ENCODE measurements around the gene C22orf42.
"Not testable (repeated sequence)": the region's sequence is repeated elsewhere in the genome, so short reads cannot be mapped to it uniquely, and the experiment has no call there.

Gene C22orf42, protein sequence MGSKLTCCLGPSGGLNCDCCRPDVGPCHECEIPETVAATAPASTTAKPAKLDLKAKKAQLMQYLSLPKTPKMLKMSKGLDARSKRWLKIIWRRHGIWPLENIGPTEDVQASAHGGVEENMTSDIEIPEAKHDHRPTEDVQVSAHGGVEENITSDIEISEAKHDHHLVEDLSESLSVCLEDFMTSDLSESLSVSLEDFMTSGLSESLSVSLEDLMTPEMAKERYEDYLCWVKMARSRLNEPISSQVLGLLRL

GRCh38 chr22:32158712-32159533 is at the start of gene C22orf42:
Gene C22orf42 (minus strand): TSS chr22:32159303. CDS start chr22:32159215, 88 bp downstream.
- no peak for DNase-seq

- DNase-seq, result no peak
Observed at GRCh38 chr22:32208681-32209080, 49.6 kb upstream of the C22orf42 start.

DNA sequence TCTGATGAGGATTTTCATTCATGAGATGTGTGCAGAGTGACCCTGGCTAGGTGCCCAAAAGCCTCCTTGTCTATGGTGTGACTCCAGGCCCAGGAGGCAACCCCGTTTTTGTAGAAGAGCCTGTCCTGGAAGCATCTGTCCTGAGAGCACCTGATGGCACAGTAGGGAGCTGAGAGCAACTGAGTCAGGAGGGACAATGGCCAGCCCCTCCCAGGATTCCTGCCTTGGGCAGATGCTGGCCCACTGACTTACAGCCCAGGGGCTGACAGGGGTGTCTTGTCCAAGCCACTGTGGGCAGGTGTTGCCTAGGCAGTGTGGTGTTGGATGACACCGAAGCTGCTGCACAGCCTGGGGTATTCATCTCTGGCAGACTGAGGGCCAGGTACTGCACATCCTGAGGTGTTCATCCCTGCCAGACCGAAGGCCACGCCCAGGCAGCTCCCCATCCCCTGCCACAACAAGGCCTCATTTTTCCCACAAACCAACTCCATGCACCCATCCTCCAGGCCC is 48.9 kb upstream of the C22orf42 start:
- DNase-seq, result no peak

GRCh38 chr22:32206774-32207758 is 48.0 kb upstream of the C22orf42 start:
- peak in 2 of 58 donors; percentile 9 to 29 for DNase-seq

DNA sequence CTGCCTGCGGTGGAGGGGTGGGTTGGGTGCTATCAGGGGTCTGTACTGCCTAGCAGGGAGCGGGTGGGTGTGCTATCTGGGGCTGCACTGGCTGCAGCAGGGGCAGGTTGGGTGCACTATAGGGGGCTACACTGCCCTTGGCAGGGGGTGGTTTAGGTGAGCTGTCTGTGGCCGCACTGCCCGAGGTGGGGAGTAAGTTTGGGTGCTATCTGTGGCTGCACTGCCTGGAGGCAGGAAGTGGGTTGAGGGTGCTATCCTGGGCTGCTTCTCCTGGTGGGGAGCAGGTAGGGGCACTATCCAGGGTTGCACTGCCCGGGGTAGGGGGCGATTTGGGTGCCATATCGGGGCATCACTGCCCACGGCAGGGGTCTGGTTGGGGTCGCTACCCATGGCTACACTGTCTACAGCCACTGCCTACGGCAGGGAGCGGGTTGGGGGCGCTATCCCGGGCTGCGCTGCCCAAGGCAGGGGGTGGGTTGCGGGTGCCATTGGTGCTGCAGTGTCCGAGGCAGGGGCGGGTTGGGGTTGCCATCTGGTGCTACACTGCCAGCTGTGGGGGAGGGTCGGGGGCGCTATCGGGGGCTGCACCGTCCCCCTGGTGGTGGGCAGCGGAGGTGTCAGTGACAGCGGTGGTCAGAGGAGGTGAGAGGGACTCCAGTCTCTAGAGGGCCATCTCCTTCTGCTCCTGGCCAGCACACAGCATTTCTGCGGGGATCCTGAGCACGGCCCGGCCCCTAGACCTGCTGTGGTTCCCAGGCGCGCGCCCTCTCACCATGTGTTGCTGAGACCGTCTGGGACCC is 47.1 kb upstream of the C22orf42 start:
- no peak for DNase-seq

GRCh38 chr22:32204856-32205722 is 46.0 kb upstream of the C22orf42 start, which contains the start of gene RFPL2:
Gene RFPL2 (minus strand): TSS chr22:32205073. CDS start chr22:32202451, 2,622 bp downstream.
- peak in 31 of 58 donors; percentile 6 to 81 (median 38) for DNase-seq

GRCh38 chr22:32204040-32204855 is 45.1 kb upstream of the C22orf42 start:
- DNase-seq, result peak in 13 of 58 donors; percentile 13 to 69 (median 23)

DNA sequence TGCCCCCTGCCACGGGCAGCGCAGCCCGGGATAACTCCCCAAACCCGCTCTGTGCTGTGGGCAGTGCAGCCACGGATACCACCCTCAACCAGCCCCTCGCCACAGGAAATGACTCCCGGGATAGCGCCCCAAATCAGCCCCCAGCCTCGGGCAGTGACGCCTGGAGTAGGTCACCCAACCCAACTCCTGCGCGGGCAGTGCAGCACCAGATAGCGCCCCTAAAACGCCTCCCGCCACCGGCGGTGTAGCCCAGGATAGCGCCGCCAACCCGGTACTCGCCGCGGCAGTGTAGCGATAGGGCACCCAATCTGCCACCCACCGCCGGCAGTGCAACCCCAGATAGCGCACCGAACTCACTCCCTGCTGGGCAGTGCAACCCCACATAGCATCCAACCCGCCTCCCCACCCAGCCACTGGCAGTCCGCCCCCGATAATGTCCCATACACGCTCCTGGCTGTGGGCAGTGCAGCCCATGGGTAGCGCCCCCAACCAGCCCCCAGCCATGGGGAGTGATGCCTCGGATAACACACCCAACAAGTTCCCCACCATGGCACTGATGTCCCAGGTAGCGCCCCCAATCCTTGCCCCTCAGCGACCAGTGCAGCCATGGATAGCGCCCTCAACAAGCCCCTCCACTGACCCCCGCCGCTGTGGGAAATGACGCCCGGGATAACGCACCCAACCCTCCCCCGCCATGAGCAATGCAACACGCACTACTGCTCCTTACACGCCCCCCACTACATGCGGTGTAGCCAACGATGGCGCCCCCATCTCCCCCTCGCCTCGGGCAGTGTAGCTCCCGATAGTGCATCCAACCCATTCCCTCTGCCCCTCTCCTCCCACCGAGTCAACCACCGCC is 44.3 kb upstream of the C22orf42 start:
- DNase-seq, result peak in 2 of 58 donors; percentile 11 to 37

DNA sequence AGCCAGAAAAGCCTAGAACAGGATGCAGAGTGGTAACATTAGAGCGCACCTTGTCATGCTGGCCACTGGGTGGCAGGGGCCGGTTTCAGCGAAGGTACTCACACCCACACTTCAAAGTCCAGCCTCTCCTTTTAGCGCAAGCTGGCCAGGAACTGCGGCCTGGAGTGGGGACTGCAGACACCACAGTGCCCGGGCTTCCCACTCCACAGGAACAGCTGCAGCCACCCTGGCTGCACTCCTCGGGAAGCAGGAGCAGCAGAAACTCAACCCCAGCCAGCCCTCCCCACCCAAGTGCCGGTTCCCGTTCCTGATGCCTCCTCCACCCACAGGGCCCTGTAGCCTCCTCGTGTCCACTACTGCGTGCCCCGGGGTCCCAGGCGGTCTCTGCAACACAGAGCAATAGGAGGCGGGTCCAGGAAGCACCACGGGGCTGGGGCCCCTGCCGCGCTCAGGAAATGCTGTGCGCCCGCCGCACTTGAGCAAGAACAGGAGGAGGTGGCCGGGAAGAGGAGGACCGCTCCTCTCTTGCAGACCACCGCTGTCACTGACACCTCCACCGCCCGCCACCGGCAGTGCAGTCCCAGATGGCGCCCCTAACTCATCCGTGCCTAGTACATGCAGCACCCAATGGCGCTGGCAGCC is 43.6 kb upstream of the C22orf42 start:
- peak in 18 of 58 donors; percentile 8 to 35 (median 20) for DNase-seq

DNA sequence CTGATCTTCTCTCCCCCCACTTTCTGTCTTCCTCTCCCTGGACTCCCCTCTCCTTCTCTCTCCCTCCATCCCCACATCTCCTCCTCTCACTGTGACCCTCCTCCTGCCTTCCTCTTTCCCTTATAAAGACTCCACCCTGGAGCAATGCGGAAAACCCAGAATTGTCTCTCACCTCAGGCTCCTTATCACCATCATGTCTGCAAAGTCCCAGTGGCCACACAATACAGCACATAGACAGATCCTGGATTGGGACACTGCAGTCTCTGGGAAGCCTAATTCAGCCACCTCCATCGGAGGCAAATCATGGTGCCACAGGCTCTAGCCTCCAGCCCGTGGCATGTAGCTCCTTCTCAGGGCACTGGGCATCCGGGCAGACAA is 43.0 kb upstream of the C22orf42 start:
- no peak for DNase-seq

DNA sequence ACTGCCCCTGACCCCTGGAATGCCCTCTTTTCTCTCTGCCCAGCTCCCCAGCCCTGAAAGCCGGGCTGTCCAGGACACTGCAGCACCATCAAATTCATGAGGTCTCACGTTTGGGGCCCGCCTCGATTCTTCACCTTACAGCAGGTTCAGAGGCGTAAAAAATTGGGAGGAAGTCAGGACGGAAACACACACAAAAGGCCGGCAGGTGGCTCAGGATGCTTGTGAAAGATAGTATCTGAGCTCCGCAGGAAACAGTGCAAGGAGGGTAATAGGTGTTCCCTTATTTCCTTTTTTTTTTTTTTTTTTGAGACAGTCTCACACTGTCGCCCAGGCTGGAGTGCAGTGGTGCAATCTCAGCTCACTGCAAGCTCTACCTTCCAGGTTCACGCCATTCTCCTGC is 41.6 kb upstream of the C22orf42 start:
- DNase-seq, result no peak

DNA sequence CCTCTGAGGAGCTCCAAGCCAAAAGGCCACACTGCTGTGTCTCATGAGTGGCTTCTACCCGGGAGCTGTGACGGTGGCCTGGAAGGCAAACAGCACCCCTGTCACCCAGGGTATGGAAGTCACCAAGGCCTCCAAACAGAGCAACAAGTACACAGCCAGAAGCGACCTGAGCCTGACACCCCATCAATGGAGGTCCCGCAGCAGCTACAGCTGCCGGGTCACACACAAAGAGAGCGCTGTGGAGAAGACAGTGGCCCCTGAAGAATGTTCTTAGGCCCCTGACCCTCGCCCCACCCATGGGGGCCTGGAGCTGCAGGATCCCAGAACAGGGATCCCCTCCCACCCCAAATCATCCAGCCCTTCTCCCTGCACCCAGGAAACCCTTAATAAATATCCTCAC is 40.9 kb upstream of the C22orf42 start:
- no peak for DNase-seq

DNA sequence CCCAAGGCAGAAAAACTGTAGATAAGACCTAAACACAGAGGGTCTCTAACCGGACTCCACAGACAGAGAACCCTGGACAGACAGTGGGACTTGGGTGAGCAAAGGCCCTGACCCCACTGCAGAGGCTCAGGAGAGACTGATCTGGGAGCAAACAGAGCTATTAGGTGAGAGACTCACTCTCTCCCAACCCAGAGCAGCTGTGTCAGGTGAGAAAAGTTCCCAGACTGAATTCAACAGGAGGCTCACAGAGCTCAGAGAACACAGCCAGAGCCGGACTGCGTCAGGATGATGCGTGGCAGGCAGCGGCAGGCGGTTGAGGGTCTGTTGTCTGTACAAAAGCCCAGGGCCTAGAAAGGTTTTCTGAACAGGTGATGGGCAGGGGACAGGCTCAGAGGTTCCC is 40.2 kb upstream of the C22orf42 start:
- DNase-seq, result no peak

GRCh38 chr22:32197553-32198226 is 38.6 kb upstream of the C22orf42 start:
- not testable (repeated sequence) for DNase-seq

DNA sequence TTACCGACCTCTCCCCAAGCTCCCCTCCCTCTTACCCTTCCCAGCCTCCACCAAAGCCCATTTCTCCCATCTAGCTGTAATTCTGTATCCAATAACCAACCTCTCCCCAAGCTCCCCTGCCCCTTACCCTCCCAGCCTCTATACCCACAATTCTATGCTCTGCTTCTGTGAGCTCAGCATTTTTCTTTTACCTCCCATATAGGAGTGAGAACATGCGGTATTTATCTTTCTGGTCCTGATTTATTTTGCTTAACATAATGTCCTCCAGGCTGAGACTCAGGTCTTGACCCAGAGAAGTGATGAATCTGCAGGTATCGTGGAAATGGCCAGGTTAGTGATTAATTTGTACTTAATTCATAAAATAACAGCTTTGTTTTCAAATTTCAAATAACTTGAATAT is 36.8 kb upstream of the C22orf42 start:
- not testable (repeated sequence) for DNase-seq

- not testable (repeated sequence) for DNase-seq
Observed at GRCh38 chr22:32193346-32193745, 34.2 kb upstream of the C22orf42 start.
